OCI-LY7 (cell line): Measurements from ENCODE around the gene NAXE. TPM values are rescaled to one million over a fixed set of nuclear protein-coding genes. Genes with fewer than 3 reads are reported as not detected.
A peak's percentile ranks its signal among the peaks of the same experiment; 100 is the strongest.

Experiments used
- BruUV-seq: library from RNA; stranded (reverse); fragments of 400-500 nt; replicated peaks from 2 replicates; lab custom pipeline; 2021; lab: Mats Ljungman, UMichigan
- CTCF ChIA-PET: fragments of 300-600 bp; sonication (Branson Sonifier 250); formaldehyde crosslinking; loops from one replicate; lab custom pipeline; 2022; ENCODE audit warnings: antibody characterized with exemption; ENCODE audit not compliant: unreplicated experiment; lab: Charles Lee
- POLR2A ChIA-PET: fragments of 300-600 bp; sonication (Branson Sonifier 250); formaldehyde crosslinking; loops from one replicate; lab custom pipeline; 2022; ENCODE audit warnings: antibody characterized with exemption; lab: Charles Lee
- DNase-seq: peaks from one replicate; pipeline ENCODE4 v3.0.0-alpha.2; 2015; ENCODE audit warnings: low spot score
- H2AFZ ChIP-seq: fragments of 200-600 bp; sonication (generic), shearing (Covaris generic); 2 replicates; pipeline ENCODE4 v1.6.1; 2014; ENCODE audit warnings: mild to moderate bottlenecking, antibody characterized with exemption, low read length, moderate library complexity
- H3K27ac ChIP-seq: fragments of 200-600 bp; sonication (generic); 2 replicates; pipeline ENCODE4 v1.5.1; 2014; ENCODE audit warnings: mixed run types, low read depth, mild to moderate bottlenecking, moderate library complexity, low read length, inconsistent platforms; ENCODE audit not compliant: poor library complexity, severe bottlenecking
- H3K36me3 ChIP-seq: fragments of 200-600 bp; sonication (generic); 2 replicates; pipeline ENCODE4 v1.6.1; 2014; ENCODE audit warnings: mild to moderate bottlenecking, antibody characterized with exemption, low read length, moderate library complexity, mixed read lengths; ENCODE audit not compliant: insufficient read depth
- H3K4me1 ChIP-seq: fragments of 200-600 bp; sonication (generic); 2 replicates; pipeline ENCODE4 v1.5.1; 2014; ENCODE audit warnings: mild to moderate bottlenecking, low read length; ENCODE audit not compliant: insufficient read depth, poor library complexity, severe bottlenecking
- H3K4me2 ChIP-seq: fragments of 200-600 bp; sonication (generic); 2 replicates; pipeline ENCODE4 v1.6.1; 2014; ENCODE audit warnings: mild to moderate bottlenecking, low read length
- H3K4me3 ChIP-seq: fragments of 200-600 bp; sonication (generic); 2 replicates; pipeline ENCODE4 v1.5.1; 2014; ENCODE audit warnings: mild to moderate bottlenecking, low read depth, low read length; ENCODE audit not compliant: poor library complexity, severe bottlenecking
- H3K79me2 ChIP-seq: fragments of 200-600 bp; sonication (generic); 2 replicates; pipeline ENCODE4 v1.6.1; 2016; ENCODE audit warnings: low read depth, mild to moderate bottlenecking, low read length, moderate library complexity, mixed read lengths; ENCODE audit not compliant: insufficient read depth
- H3K9me2 ChIP-seq: fragments of 200-600 bp; sonication (generic); 2 replicates; pipeline ENCODE4 v1.6.1; 2016; ENCODE audit warnings: mild to moderate bottlenecking, low read length, mixed read lengths; ENCODE audit not compliant: insufficient read depth
- H3K9me3 ChIP-seq: fragments of 200-600 bp; sonication (generic); 2 replicates; pipeline ENCODE4 v1.6.1; 2014; ENCODE audit warnings: mild to moderate bottlenecking, mixed run types, low read length, mixed read lengths
- H4K20me1 ChIP-seq: fragments of 200-600 bp; sonication (generic); 2 replicates; pipeline ENCODE4 v1.6.1; 2014; ENCODE audit warnings: mild to moderate bottlenecking, antibody characterized with exemption, low read length, moderate library complexity, mixed read lengths; ENCODE audit not compliant: insufficient read depth
- EZH2phosphoT487 ChIP-seq: fragments of 200-600 bp; sonication (generic); IDR thresholded peaks from 2 replicates; pipeline ENCODE4 v1.6.1; 2018; ENCODE audit warnings: low read depth, borderline replicate concordance, mild to moderate bottlenecking, mixed run types, antibody characterized with exemption, low read length, moderate library complexity, mixed read lengths
- intact Hi-C: fragments of 100-400 bp; cut with micrococcal nuclease; formaldehyde crosslinking; loops from one replicate; pipeline ENCODE4 v1.10.0; 2022; ENCODE audit not compliant: unreplicated experiment
- total RNA-seq, 2 experiments: library from RNA; depleted of rRNA in 1 of 2; stranded (reverse); fragments of >200 nt in 1 of 2; shearing (Covaris generic) in 1 of 2; gene quantifications; 2 replicates each; pipeline ENCODE4 v1.2.3, GENCODE V29; 2014 to 2022
- TF ChIP-seq, protein P1 (sequence below): fragments of 200-600 bp; sonication (generic); conservative IDR thresholded peaks from 2 replicates; pipeline ENCODE4 v1.5.1; 2014; ENCODE audit warnings: mild to moderate bottlenecking, antibody characterized with exemption, low read length, moderate library complexity, mixed read lengths

The NAXE gene
- total RNA-seq, 2 experiments from 2014 or later = 61.1 to 71.6 TPM

DNA sequence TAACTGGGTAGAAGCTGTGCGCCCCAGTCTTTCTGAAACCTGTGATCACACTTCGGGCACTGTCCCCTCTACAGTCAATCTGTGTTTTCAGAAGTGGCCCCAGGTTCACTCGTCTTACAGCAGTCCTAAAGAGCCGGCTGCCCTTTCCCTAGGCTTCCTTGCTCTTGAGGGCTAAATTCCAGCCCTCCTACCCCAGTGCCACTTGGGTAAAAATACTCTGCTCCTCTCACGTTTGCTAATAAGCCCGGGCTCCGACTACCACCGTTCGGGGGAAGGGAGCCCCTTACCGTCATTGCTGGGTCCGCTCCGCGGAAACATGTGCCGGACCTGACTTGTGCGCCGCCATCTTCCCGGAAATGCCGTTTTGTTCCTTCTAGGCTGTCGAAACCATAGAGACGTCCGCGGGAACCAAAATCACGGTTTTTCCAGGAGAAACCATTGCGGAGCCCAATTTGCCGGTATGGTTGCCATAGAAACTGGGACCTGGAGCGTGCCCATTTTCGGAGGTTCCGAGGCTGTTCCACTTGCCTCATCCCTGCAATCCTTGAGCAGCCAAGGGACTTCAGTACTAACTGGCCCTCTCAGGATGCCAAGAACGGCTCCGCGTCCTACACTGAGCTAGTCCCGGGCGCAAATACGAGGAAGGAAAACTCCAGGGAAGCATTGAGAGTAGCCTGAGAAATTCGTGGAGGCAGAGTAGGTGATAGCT is 9.7 kb downstream of the NAXE start, which contains the start of gene GPATCH4:
TSS of gene GPATCH4 (minus strand) at position 358 of the 709 bp plus-strand sequence.
- H3K36me3 ChIP-seq = peaks cover 35% of the 10 kb centered on the region
- intact Hi-C loops = loop anchor here (1.0 kb wide), 1 partner anchor 144 kb away; no protein-coding TSS in a partner anchor
- peak within 1 kb of the TSS; percentile 91 for H3K4me2 ChIP-seq
- peak within 1 kb of the TSS; percentile 78 for H3K4me3 ChIP-seq
- peak; percentile 86 for DNase-seq
- H3K27ac ChIP-seq = peak within 1 kb of the TSS; percentile 69
- peak within 1 kb of the TSS; percentile 97 for H2AFZ ChIP-seq
- peaks cover 26% of the 10 kb centered on the region for H3K4me1 ChIP-seq
- no peaks in the 10 kb centered on the region for H4K20me1 ChIP-seq
- H3K79me2 ChIP-seq = peaks cover 40% of the 10 kb centered on the region
- POLR2A ChIA-PET = interaction anchor here (0.6 to 4.7 kb wide), 9 partner anchors 10 to 1575 kb away, joined by 3 to 27 read pairs (median 3); partner anchors contain the start of genes MEF2D and NAXE
- no peaks in the 10 kb centered on the region for H3K9me3 ChIP-seq
- no peaks in the 10 kb centered on the region for H3K9me2 ChIP-seq
- BruUV-seq = no TSS peak
- CTCF ChIA-PET = interaction anchor here (1.4 kb wide), 1 partner anchor 9 kb away, joined by 4 read pairs; the partner anchor contains the start of gene NAXE
- TF ChIP-seq, protein P1, sequence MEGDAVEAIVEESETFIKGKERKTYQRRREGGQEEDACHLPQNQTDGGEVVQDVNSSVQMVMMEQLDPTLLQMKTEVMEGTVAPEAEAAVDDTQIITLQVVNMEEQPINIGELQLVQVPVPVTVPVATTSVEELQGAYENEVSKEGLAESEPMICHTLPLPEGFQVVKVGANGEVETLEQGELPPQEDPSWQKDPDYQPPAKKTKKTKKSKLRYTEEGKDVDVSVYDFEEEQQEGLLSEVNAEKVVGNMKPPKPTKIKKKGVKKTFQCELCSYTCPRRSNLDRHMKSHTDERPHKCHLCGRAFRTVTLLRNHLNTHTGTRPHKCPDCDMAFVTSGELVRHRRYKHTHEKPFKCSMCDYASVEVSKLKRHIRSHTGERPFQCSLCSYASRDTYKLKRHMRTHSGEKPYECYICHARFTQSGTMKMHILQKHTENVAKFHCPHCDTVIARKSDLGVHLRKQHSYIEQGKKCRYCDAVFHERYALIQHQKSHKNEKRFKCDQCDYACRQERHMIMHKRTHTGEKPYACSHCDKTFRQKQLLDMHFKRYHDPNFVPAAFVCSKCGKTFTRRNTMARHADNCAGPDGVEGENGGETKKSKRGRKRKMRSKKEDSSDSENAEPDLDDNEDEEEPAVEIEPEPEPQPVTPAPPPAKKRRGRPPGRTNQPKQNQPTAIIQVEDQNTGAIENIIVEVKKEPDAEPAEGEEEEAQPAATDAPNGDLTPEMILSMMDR = no peak
- TF ChIP-seq EZH2phosphoT487 = no peak

DNA sequence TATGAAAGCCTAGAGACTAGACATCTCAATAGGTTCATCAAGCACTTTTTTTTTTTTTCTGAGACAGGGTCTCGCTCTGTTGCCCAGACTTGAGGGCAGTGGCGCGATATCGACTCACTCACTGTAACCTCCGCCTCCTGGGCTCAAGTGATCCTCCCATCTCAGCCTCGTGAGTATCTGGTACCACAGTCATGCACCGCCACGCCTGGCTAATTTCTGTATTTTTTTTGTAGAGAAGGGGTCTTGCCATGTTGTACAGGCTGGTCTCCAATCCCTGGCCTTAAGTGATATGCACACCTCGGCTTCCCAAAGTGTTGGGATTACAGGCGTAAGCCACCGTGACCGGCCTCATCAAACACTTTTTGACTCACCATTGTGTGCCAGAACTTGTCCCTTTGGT is 10.3 kb downstream of the NAXE start:
- Histone ChIP-seq H3K4me3 (peak overlapping the region; percentile 78), H3K9me2 (no peaks in the 10 kb centered on the region), H2AFZ (peak overlapping the region; percentile 97), H4K20me1 (no peaks in the 10 kb centered on the region), H3K9me3 (no peaks in the 10 kb centered on the region), H3K36me3 (peaks cover 29% of the 10 kb centered on the region), H3K4me1 (peaks cover 27% of the 10 kb centered on the region), H3K79me2 (peaks cover 40% of the 10 kb centered on the region), H3K4me2 (peak overlapping the region; percentile 91), H3K27ac (peak overlapping the region; percentile 69)
- DNase-seq = peak; percentile 58
- CTCF ChIA-PET = interaction anchor here (1.4 kb wide), 1 partner anchor 10 kb away, joined by 4 read pairs; the partner anchor contains the start of gene NAXE
- POLR2A ChIA-PET = interaction anchor here (0.6 to 4.7 kb wide), 6 partner anchors 10 to 1574 kb away, joined by 3 to 27 read pairs (median 3); partner anchors contain the start of gene NAXE
- intact Hi-C loops = loop anchor here (1.0 kb wide), 1 partner anchor 145 kb away; no protein-coding TSS in a partner anchor
- BruUV-seq = no TSS peak
- TF ChIP-seq EZH2phosphoT487 = no peak
- TF ChIP-seq, protein P1 = no peak
